HG02623 (cell line): Measurements from ENCODE around the gene DYRK3.

Source experiments
- ATAC-seq: cut with Tn5 transposase; IDR thresholded peaks from one replicate; pipeline ENCODE4 v1.9.1; 2021; ENCODE audit warnings: moderate library complexity; ENCODE audit not compliant: unreplicated experiment

DYRK3 gene

GRCh38 chr1:206658981-206659273, 23.6 kb downstream of the DYRK3 start:
- ATAC-seq, result no peak

GRCh38 chr1:206660136-206660535, 24.8 kb downstream of the DYRK3 start:
- ATAC-seq, result no peak

- ATAC-seq, result no peak
Measured at GRCh38 chr1:206661161-206661820, 26.0 kb downstream of the DYRK3 start.

- no peak for ATAC-seq
Measured at GRCh38 chr1:206662396-206663092, 27.2 kb downstream of the DYRK3 start.

GRCh38 chr1:206663362-206663761, 28.0 kb downstream of the DYRK3 start:
- no peak for ATAC-seq

- ATAC-seq, result no peak
Measured at GRCh38 chr1:206663832-206664652, 28.7 kb downstream of the DYRK3 start.

- ATAC-seq, result no peak
Measured at GRCh38 chr1:206664740-206665139, 29.4 kb downstream of the DYRK3 start.

- ATAC-seq, result no peak
Measured at GRCh38 chr1:206666031-206666561, 30.8 kb downstream of the DYRK3 start.

- ATAC-seq, result no peak
Measured at GRCh38 chr1:206666954-206667665, 31.8 kb downstream of the DYRK3 start.

GRCh38 chr1:206668351-206668750, 33.0 kb downstream of the DYRK3 start:
- no peak for ATAC-seq

- no peak for ATAC-seq
Measured at GRCh38 chr1:206668874-206669410, 33.6 kb downstream of the DYRK3 start.

GRCh38 chr1:206672011-206672688, 36.8 kb downstream of the DYRK3 start:
- ATAC-seq, result no peak

- ATAC-seq, result no peak
Measured at GRCh38 chr1:206672844-206673758, 37.8 kb downstream of the DYRK3 start.

GRCh38 chr1:206674236-206674635, 38.9 kb downstream of the DYRK3 start:
- no peak for ATAC-seq

- ATAC-seq, result no peak
Measured at GRCh38 chr1:206674745-206675175, 39.4 kb downstream of the DYRK3 start.

- no peak for ATAC-seq
Measured at GRCh38 chr1:206676499-206676898, 41.2 kb downstream of the DYRK3 start.

- no peak for ATAC-seq
Measured at GRCh38 chr1:206678490-206678889, 43.2 kb downstream of the DYRK3 start.

- peak; percentile 78 for ATAC-seq
Measured at GRCh38 chr1:206679738-206680211, 44.4 kb downstream of the DYRK3 start.

GRCh38 chr1:206680279-206680678, 44.9 kb downstream of the DYRK3 start:
- ATAC-seq, result no peak
